ENCODE results near the gene PLB1. TPM values are rescaled to one million over a fixed set of nuclear protein-coding genes. Genes with fewer than 3 reads are reported as not detected.

Gene PLB1
- total RNA-seq, 1 experiment from 2014 or later, result 0.91 TPM

DNA sequence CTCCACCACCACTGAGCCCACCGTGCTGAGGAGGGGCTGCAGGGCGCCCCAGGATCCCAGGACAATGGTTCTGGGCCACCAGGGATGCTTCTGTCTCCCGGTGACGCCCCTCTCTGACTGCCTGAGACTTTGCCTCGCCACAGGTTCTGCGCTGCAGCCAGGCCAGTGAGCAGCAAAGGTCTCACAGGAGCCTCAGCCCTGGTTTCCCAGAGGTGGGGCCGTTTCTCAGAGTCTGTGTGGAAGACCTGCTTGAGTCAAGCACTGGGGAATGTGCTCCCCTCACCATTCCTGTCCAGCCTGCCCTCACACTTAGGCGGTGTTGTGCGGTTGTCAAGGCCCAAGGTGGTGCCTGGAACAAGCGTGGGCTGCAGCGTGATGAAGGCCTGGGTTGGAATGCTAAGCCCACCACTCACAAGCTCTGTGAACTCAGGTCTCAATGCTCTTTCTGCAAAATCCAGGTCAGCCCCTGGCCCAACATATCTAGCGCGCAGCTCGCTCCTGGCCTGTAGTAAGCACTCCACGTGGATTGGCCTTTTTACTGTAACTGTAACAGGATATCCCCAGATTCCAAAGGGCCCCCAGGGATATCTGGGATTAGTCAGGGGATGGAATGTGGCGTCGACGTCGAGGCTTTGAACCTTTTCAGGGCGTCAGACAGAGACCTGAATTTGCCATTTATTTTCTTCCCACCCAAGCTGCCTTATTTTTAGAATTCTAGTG lies 47.6 kb downstream of the PLB1 start:
- no peaks in the 10 kb centered on the region for H3K4me1 Mint-ChIP-seq (ENCODE audit: insufficient read depth, unreplicated experiment)
- H3K4me3 Mint-ChIP-seq (ENCODE audit: unreplicated experiment), result no peak overlapping the region
- no peaks in the 10 kb centered on the region for H3K36me3 Mint-ChIP-seq (ENCODE audit: insufficient read depth, unreplicated experiment)
- no peak for DNase-seq (ENCODE audit: unreplicated experiment)
- no peaks in the 10 kb centered on the region for H3K9me3 Mint-ChIP-seq (ENCODE audit: unreplicated experiment)
- H3K27me3 Mint-ChIP-seq (ENCODE audit: insufficient read depth, unreplicated experiment), result no peaks in the 10 kb centered on the region
- CTCF ChIA-PET, result interaction anchor here (0.7 to 1.1 kb wide), 2 partner anchors 66 to 868 kb away, joined by 3 to 4 read pairs; no protein-coding TSS in a partner anchor
- TF ChIP-seq CTCF (IDR thresholded peaks at IDR 0.05; ENCODE audit: unreplicated experiment), result no peak
- BruUV-seq (replicated peaks), result no TSS peak
- H3K27ac Mint-ChIP-seq (ENCODE audit: low read depth, unreplicated experiment), result no peak overlapping the region
- POLR2A ChIA-PET, result interaction anchor here (1.5 kb wide), 1 partner anchor 11 kb away, joined by 3 read pairs; no protein-coding TSS in a partner anchor
- intact Hi-C loops (cut with micrococcal nuclease), result no loop called here

- intact Hi-C loops (cut with micrococcal nuclease), result no loop called here
- no TSS peak for BruUV-seq (replicated peaks)
- Mint-ChIP-seq H3K36me3 (ENCODE audit: insufficient read depth, unreplicated experiment) (no peaks in the 10 kb centered on the region), H3K27ac (ENCODE audit: low read depth, unreplicated experiment) (no peak overlapping the region), H3K9me3 (ENCODE audit: unreplicated experiment) (no peaks in the 10 kb centered on the region), H3K27me3 (ENCODE audit: insufficient read depth, unreplicated experiment) (no peaks in the 10 kb centered on the region), H3K4me3 (ENCODE audit: unreplicated experiment) (no peak overlapping the region), H3K4me1 (ENCODE audit: insufficient read depth, unreplicated experiment) (no peaks in the 10 kb centered on the region)
- no peak for DNase-seq (ENCODE audit: unreplicated experiment)
- POLR2A ChIA-PET, result interaction anchor here (1.5 kb wide), 1 partner anchor 12 kb away, joined by 3 read pairs; no protein-coding TSS in a partner anchor
- no peak for TF ChIP-seq CTCF (IDR thresholded peaks at IDR 0.05; ENCODE audit: unreplicated experiment)
- CTCF ChIA-PET, result no interaction called here
These were observed 48.1 kb downstream of the PLB1 start for GRCh38 chr2:28544036-28544346.

- ChIA-PET CTCF (no interaction called here), POLR2A (interaction anchor here (1.5 kb wide), 1 partner anchor 12 kb away, joined by 3 read pairs; no protein-coding TSS in a partner anchor)
- intact Hi-C loops (cut with micrococcal nuclease), result no loop called here
- H3K4me1 Mint-ChIP-seq (ENCODE audit: insufficient read depth, unreplicated experiment), result no peaks in the 10 kb centered on the region
- no TSS peak for BruUV-seq (replicated peaks)
- no peaks in the 10 kb centered on the region for H3K36me3 Mint-ChIP-seq (ENCODE audit: insufficient read depth, unreplicated experiment)
- DNase-seq (ENCODE audit: unreplicated experiment), result no peak
- H3K27me3 Mint-ChIP-seq (ENCODE audit: insufficient read depth, unreplicated experiment), result no peaks in the 10 kb centered on the region
- H3K27ac Mint-ChIP-seq (ENCODE audit: low read depth, unreplicated experiment), result no peak overlapping the region
- H3K9me3 Mint-ChIP-seq (ENCODE audit: unreplicated experiment), result no peaks in the 10 kb centered on the region
- TF ChIP-seq CTCF (IDR thresholded peaks at IDR 0.05; ENCODE audit: unreplicated experiment), result no peak
- H3K4me3 Mint-ChIP-seq (ENCODE audit: unreplicated experiment), result no peak overlapping the region
These were observed 48.6 kb downstream of the PLB1 start for GRCh38 chr2:28544405-28544921.

DNA sequence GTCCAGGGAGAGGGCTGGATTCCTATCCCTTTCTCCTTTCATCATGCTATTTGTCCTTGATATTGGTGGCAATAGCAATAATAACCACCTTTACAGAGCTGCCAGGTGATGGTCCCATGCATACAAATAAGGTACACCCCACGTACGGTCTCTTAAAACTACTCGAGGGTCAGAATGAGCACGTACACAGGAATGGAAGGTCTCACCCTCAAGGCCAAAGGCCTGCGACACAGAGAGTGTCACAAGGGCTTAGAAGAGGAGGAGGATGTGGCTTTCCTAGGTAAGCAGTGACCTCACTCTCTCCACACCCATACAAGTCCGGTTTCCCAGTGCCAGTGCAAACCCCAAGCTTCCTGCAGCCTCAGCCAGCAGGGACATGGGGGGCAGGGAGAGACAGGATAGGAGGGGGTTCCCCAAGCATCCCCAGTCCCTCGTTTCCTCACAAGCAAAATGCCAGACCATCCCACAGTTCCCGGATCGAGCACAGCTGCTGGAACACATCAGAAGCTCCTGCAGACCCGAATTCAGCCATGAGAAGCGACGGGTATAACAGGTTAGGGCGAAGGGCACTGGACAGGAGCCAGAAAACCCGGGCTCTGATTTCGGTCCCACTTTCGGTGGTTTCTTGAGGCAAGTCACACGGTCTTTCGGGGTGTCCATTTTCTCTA lies 49.2 kb downstream of the PLB1 start:
- intact Hi-C loops (cut with micrococcal nuclease), result no loop called here
- Mint-ChIP-seq H3K27me3 (ENCODE audit: insufficient read depth, unreplicated experiment) (no peaks in the 10 kb centered on the region), H3K4me3 (ENCODE audit: unreplicated experiment) (no peak overlapping the region), H3K4me1 (ENCODE audit: insufficient read depth, unreplicated experiment) (no peaks in the 10 kb centered on the region), H3K9me3 (ENCODE audit: unreplicated experiment) (no peaks in the 10 kb centered on the region), H3K36me3 (ENCODE audit: insufficient read depth, unreplicated experiment) (no peaks in the 10 kb centered on the region), H3K27ac (ENCODE audit: low read depth, unreplicated experiment) (no peak overlapping the region)
- BruUV-seq (replicated peaks), result no TSS peak
- ChIA-PET CTCF (interaction anchor here (0.6 to 0.7 kb wide), 2 partner anchors 17 to 19 kb away, joined by 3 read pairs; no protein-coding TSS in a partner anchor), POLR2A (interaction anchor here (0.9 kb wide), 1 partner anchor 122 kb away, joined by 3 read pairs; no protein-coding TSS in a partner anchor)
- DNase-seq (ENCODE audit: unreplicated experiment), result no peak
- TF ChIP-seq CTCF (IDR thresholded peaks at IDR 0.05; ENCODE audit: unreplicated experiment), result no peak
